Transverse colon (tissue), 4 donors: ENCODE measurements around the gene P2RX5. TPM values are rescaled to one million over a fixed set of nuclear protein-coding genes. Genes with fewer than 3 reads are reported as not detected.

Source experiments
- DNase-seq: peaks from one replicate; pipeline ENCODE4 v3.0.0-alpha.2; 2019
- H3K27ac ChIP-seq, 4 donors: fragments of 200-600 bp; sonication (generic); 2 replicates each; pipeline ENCODE4 v1.5.1; 2016 to 2018; ENCODE audit warnings: inconsistent platforms in 4 of 4
- H3K27me3 ChIP-seq: fragments of 200-600 bp; sonication (generic); 2 replicates; pipeline ENCODE4 v1.5.1; 2017; ENCODE audit warnings: inconsistent platforms
- H3K36me3 ChIP-seq, 4 donors: fragments of 200-600 bp; sonication (generic); 2 replicates each; pipeline ENCODE4 v1.5.1; 2017 to 2019; ENCODE audit warnings: inconsistent platforms in 4 of 4
- H3K4me1 ChIP-seq, 4 donors: fragments of 200-600 bp; sonication (generic); 2 replicates each; pipeline ENCODE4 v1.5.1; 2017 to 2020; ENCODE audit warnings: inconsistent platforms in 4 of 4
- H3K4me3 ChIP-seq, 4 donors: fragments of 200-600 bp; sonication (generic); 1 replicate in 1 of 4; 2 replicates in 3 of 4; pipeline versions ENCODE4 v1.5.1 to v1.6.1; 2017 to 2019; ENCODE audit warnings: inconsistent platforms in 4 of 4
- H3K9me3 ChIP-seq, 2 donors: fragments of 200-600 bp; sonication (generic); 2 replicates each; pipeline ENCODE4 v1.5.1; 2017 to 2019; ENCODE audit warnings: inconsistent platforms in 2 of 2
- CTCF ChIP-seq, 5 experiments: fragments of 200-600 bp in 3 of 5; fragments of 450-650 bp in 2 of 5; sonication (generic) in 3 of 5; IDR thresholded peaks; 1 replicate in 2 of 5; 2 replicates in 3 of 5; pipeline ENCODE4 v1.5.1; 2016 to 2017; ENCODE audit warnings: antibody characterized with exemption in 5 of 5, inconsistent platforms in 3 of 5, mild to moderate bottlenecking in 2 of 5, moderate library complexity in 1 of 5
- EP300 ChIP-seq: sonication (generic); formaldehyde crosslinking; IDR thresholded peaks from one replicate; pipeline ENCODE4 v1.6.1; 2017; ENCODE audit warnings: antibody characterized with exemption, low read depth
- POLR2A ChIP-seq: fragments of 450-650 bp; IDR thresholded peaks from one replicate; pipeline ENCODE4 v1.6.1; 2016; ENCODE audit warnings: antibody characterized with exemption, mild to moderate bottlenecking, moderate library complexity
- POLR2AphosphoS5 ChIP-seq, 3 donors: sonication (generic); formaldehyde crosslinking; IDR thresholded peaks; one replicate each; pipeline ENCODE4 v1.6.1; 2016; ENCODE audit warnings: antibody characterized with exemption in 3 of 3
- WGBS, 2 donors: methylation state at CpG; one replicate each; pipeline ENCODE4 v1.1.5; 2018; ENCODE audit warnings: low coverage in 1 of 2; 5-methylcytosine and 5-hydroxymethylcytosine counted together
- in situ Hi-C, 4 donors: fragments of 200-750 bp; cut with MboI; loops; one replicate each; pipeline versions ENCODE4 v1.15.0 to v1.15.1; 2017; ENCODE audit warnings: low sequenced_read_pairs in 3 of 4, low pct_ligation_motif_present in 1 of 4, low pct_unique_long_range_greater_than_20kb in 1 of 4
- intact Hi-C: fragments of 100-400 bp; cut with DNase I; formaldehyde crosslinking; loops from one replicate; pipeline ENCODE4 v1.15.1; 2023; ENCODE audit warnings: low total_unique reads
- total RNA-seq, 4 donors: library from RNA; depleted of rRNA; stranded (reverse); fragments of >200 nt; gene quantifications; one replicate each; pipeline ENCODE4 v1.1.0, GENCODE V29; 2016

Gene P2RX5
- total RNA-seq, 4 donors from 2014 or later: 0.68 to 11.4 (median 2.1) TPM

GRCh38 chr17:3639981-3640596 lies 55.9 kb downstream of the P2RX5 start:
- no peak for TF ChIP-seq POLR2AphosphoS5 (IDR thresholded peaks at IDR 0.05)
- TF ChIP-seq POLR2A: no peak
- no peak for TF ChIP-seq EP300
- TF ChIP-seq CTCF (IDR thresholded peaks at IDR 0.05): no peak
- Histone ChIP-seq H3K36me3 (no peaks in the 10 kb centered on the region), H3K4me1 (peaks cover 7 to 15% (median 12%) of the 10 kb centered on the region in 4 donors), H3K4me3 (no peak overlapping the region), H3K27me3 (no peaks in the 10 kb centered on the region), H3K9me3 (no peaks in the 10 kb centered on the region), H3K27ac (no peak overlapping the region)
- intact Hi-C loops (no loop called here), in situ Hi-C loops (loop anchor here in 3 of 4 donors (25.0 kb wide), 1 partner anchor 603 kb away; no protein-coding TSS in a partner anchor)
- no peak for DNase-seq
- WGBS, 2 donors: 66 to 75% methylated on average over 4 to 7 of the region's 7 CpGs

- no peaks in the 10 kb centered on the region for H3K36me3 ChIP-seq
- no peaks in the 10 kb centered on the region for H3K9me3 ChIP-seq
- H3K27me3 ChIP-seq: no peaks in the 10 kb centered on the region
- peak overlapping the region; percentile 81 to 87 (median 84) for H3K4me3 ChIP-seq
- DNase-seq: no peak
- H3K27ac ChIP-seq: peak overlapping the region; percentile 94 to 96 (median 96)
- intact Hi-C loops (no loop called here), in situ Hi-C loops (loop anchor here in 3 of 4 donors (25.0 kb wide), 1 partner anchor 600 kb away; no protein-coding TSS in a partner anchor)
- TF ChIP-seq EP300 (no peak), POLR2A (no peak), POLR2AphosphoS5 (IDR thresholded peaks at IDR 0.05) (no peak), CTCF (IDR thresholded peaks at IDR 0.05) (no peak)
- 4 to 10% methylated on average over 2 to 10 of the region's 31 CpGs for WGBS, 2 donors
- H3K4me1 ChIP-seq: peaks cover 7 to 25% (median 15%) of the 10 kb centered on the region in 4 donors
Observed at GRCh38 chr17:3636908-3637373, 59.0 kb downstream of the P2RX5 start.

- H3K9me3 ChIP-seq: no peaks in the 10 kb centered on the region
- peak within 1 kb of the TSS; percentile 94 to 96 (median 96) for H3K27ac ChIP-seq
- H3K4me3 ChIP-seq: peak within 1 kb of the TSS; percentile 81 to 87 (median 84)
- in situ Hi-C loops: loop anchor here in 3 of 4 donors (25.0 kb wide), 1 partner anchor 599 kb away; no protein-coding TSS in a partner anchor
- no peaks in the 10 kb centered on the region for H3K27me3 ChIP-seq
- TF ChIP-seq EP300 (no peak), POLR2A (peak; percentile 77), POLR2AphosphoS5 (IDR thresholded peaks at IDR 0.05) (peak; percentile 90 to 96 (median 92)), CTCF (IDR thresholded peaks at IDR 0.05) (peak in 1 of 5 experiments; percentile 22)
- H3K4me1 ChIP-seq: peaks cover 7 to 25% (median 15%) of the 10 kb centered on the region in 4 donors
- H3K36me3 ChIP-seq: no peaks in the 10 kb centered on the region
- WGBS, 2 donors: 0% methylated on average over 42 of the region's 68 CpGs; no CpG with 5 or more reads in 1 of the 2 donors
- DNase-seq: peak; percentile 97
- intact Hi-C loops: no loop called here
Observed at GRCh38 chr17:3636154-3636907, 59.6 kb downstream of the P2RX5 start, which contains the start of the genes CTNS and SHPK. Gene CTNS (plus strand): TSS chr17:3636760. CDS start chr17:3640207, 3,447 bp downstream. Gene SHPK (minus strand): TSS chr17:3636250. CDS start chr17:3636219, 31 bp downstream.
